Forelimb muscle (tissue), 1 donor: Measurements from ENCODE around the gene ZNF835. TPM values are rescaled to one million over a fixed set of nuclear protein-coding genes. Genes with fewer than 3 reads are reported as not detected.

ENCODE experiments used
- DNase-seq: peaks from one replicate; pipeline ENCODE4 v3.0.0-alpha.2; 2013; ENCODE audit warnings: low read depth
- polyA plus RNA-seq: library from polyadenylated mRNA; unstranded; fragments of 120-200 nt; gene quantifications from one replicate; pipeline ENCODE4 v1.2.1, GENCODE V29; 2013; ENCODE audit not compliant: insufficient read length

ZNF835 gene
- polyA plus RNA-seq, 1 donor: 1.9 TPM

- no peak for DNase-seq
These were observed 7.5 kb downstream of the ZNF835 start for GRCh38 chr19:56663931-56664500.

DNA sequence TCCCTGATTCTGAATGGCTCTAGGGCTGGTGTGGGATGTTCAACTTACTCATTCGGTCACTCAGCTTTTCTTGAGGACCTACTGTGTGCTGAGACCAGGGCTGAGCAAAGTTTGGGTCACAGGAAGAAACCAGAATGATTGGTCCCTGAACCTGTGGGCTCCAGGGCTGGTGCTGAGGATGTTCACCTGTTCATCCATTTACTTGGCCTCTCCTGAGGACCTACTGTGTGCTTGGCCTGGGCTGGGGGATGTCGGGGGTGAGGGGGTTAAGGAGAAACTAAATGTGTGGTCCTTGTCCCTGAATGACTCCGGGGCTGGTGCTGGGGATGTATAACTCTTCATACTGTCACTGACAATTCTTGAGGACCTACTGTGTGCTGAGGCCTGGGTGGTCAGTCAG, 10.3 kb downstream of the ZNF835 start:
- no peak for DNase-seq

DNA sequence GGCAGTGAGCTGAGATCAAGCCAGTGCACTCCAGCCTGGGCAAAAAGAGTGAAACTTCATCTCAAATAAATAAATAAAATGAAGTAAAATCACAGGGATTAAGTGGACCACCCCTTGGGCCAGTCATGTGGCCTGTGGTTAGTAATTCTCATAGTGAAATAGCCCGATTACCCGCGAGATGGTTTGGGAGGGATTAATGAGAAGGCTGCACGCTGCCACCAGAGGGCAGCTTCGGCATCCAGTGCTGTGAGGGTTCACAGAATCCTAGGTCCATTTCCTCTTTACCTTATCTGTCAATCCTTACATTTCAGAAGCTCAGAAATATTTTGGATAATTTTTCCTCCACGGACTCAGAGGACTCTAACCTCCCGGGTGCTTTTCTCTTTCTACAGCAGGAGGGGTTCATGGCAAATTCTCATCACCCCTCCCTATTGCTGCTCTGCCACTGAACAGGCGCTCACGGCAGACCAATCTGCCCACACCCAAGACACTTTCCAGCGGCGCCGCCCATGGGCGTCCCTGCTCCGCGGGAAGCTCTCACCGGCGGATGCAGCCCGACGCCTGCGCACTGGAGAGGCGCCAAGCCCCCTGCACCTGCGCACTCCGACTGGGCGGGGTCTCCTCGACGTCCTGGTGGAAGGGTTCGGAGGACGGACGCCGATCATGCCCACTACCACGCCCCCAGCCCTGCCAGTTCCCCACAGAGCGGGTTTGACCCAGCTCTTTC, 11.0 kb downstream of the ZNF835 start:
- no peak for DNase-seq

GRCh38 chr19:56654151-56654550, 17.4 kb downstream of the ZNF835 start:
- DNase-seq: no peak

- no peak for DNase-seq
These were observed 28.0 kb downstream of the ZNF835 start for GRCh38 chr19:56643460-56643955.

DNA sequence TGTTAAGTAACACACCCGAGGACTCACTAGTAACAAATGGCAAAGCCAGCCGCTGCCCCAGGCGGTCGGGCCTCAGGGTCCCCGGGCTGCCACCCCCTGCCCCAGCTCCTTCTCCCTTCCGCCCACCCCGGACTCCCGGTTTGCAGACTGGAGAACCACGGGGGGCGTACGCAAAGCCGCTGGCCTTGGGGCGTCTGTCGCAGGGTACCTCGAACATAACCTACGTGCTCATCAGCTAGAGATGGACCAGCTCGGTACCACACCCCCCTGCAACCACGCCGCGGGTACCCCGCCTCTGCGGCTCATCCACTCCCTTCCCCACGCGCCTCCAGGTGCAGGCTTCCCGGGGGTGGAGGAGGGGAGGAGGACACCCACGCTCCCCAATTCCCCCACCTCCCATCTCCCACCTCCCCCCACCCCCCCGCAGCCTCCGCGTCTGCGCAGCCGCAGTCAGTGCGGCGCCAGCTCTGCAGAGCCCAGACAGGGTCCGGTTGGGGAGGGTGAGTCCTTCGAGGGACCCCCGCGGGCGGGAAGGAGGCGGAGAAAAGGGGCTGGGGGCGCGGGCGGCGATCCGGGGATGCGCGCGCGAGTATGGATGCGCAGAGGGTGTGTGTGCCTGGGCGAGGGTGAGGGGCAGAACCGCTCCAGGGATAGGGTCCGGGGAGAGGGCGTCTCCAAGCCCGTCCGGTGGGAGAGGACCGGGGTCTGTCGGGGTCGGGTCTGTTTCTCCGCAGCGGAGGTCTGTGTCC, 28.7 kb downstream of the ZNF835 start, which contains the start of gene SMIM17:
Gene SMIM17 (plus strand): TSS at position 449 of the 749 bp plus-strand sequence. CDS start 2,509 bp downstream, outside the sequence.
- DNase-seq: no peak

- peak; percentile 4 for DNase-seq
These were observed 32.3 kb downstream of the ZNF835 start for GRCh38 chr19:56639217-56639616.

GRCh38 chr19:56637976-56638555, 33.5 kb downstream of the ZNF835 start:
- peak; percentile 52 for DNase-seq

- DNase-seq: no peak
These were observed 38.5 kb downstream of the ZNF835 start for GRCh38 chr19:56633021-56633420.

DNA sequence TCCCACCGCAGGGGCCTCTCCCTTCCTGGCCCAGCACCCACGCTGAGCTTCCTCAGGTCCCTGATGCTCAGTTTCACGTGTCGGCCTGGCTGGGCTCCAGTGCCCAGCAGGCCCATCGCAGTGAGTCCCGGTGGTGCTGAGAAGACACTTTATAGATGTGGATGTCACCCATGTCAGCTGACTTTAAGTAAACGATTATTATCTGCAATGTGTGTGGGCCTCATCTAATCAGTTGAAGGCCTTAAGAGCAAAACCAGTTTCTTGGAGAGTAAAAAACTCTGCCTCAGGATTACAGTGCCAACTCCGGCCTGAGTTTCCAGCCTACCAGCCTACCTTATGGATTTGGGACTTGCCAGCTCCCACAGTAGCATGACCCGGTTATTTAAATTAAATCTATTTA, 45.8 kb downstream of the ZNF835 start:
- DNase-seq: no peak

GRCh38 chr19:56623006-56623405, 48.6 kb downstream of the ZNF835 start:
- DNase-seq: no peak

DNA sequence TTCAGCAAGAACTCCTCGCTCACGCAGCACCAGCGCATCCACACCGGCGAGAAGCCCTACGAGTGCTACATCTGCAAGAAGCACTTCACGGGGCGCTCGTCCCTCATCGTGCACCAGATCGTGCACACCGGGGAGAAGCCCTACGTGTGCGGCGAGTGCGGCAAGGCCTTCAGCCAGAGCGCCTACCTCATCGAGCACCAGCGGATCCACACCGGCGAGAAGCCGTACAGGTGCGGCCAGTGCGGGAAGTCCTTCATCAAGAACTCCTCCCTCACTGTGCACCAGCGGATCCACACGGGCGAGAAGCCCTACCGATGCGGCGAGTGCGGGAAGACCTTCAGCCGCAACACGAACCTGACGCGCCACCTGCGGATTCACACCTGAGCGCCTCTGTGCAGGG, 49.2 kb downstream of the ZNF835 start:
- DNase-seq: no peak

DNA sequence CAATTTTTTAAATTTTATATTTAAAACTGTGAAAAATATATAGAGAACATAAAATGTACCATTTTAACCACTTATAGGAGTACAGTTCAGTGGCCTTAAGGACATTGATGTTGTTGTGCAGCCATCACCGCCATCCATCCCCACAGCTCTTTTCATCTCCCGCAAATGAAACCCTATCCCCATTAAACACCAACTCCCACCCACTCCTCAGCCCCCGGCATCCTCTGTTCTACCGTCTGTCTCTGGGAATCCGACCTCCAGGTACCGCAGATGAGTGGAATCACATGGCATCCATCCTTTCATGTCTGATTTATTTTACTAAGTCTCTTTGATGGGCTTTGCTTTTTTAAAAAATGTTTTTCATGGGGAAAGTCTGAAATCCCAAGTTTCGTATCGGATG, 52.4 kb downstream of the ZNF835 start:
- DNase-seq: no peak

- no peak for DNase-seq
These were observed 54.0 kb downstream of the ZNF835 start for GRCh38 chr19:56617531-56617930.

GRCh38 chr19:56613639-56614038, 57.9 kb downstream of the ZNF835 start:
- DNase-seq: no peak

DNA sequence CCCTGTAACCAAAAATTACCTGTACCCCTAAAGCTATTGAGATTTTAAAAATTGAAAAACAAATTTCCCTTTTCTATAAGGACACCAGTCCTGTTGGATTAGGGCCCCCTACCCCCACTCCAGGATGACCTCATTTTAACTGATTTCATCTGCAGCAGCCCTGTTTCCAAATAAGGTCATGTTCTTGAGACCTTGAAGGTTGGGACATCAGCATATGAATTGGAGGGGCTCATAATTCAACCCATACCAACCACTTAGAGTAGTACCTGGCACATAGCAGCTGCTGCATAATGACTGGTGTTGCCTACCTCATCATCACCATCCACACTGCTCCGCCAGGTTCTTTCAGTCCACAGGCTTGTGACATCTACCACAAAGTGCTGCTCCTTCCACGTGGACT, 58.8 kb downstream of the ZNF835 start:
- DNase-seq: no peak

Other genes starting within 250 kb of the ZNF835 start
- gene ZNF667, start 194.4 kb downstream of the ZNF835 start, polyA plus RNA-seq: 11.3 TPM
- gene ZNF471, start 163.9 kb downstream of the ZNF835 start, polyA plus RNA-seq: 16.0 TPM
- gene ZFP28, start 132.8 kb downstream of the ZNF835 start, polyA plus RNA-seq: 11.1 TPM
- gene ZNF470, start 104.3 kb downstream of the ZNF835 start, polyA plus RNA-seq: 4.6 TPM
- gene ZNF71, start 76.5 kb downstream of the ZNF835 start, polyA plus RNA-seq: 6.9 TPM
- gene SMIM17, start 28.6 kb downstream of the ZNF835 start, polyA plus RNA-seq: 1.7 TPM
- gene PEG3, start 169.0 kb upstream of the ZNF835 start, polyA plus RNA-seq: 242 TPM
- 5.2 TPM for gene ZIM2, start 169.0 kb upstream of the ZNF835 start, polyA plus RNA-seq